ENCODE data around the gene CASZ1. TPM values are rescaled to one million over a fixed set of nuclear protein-coding genes. Genes with fewer than 3 reads are reported as not detected.

Gene CASZ1
- total RNA-seq, 1 donor from 2014 or later, result 23.6 TPM

DNA sequence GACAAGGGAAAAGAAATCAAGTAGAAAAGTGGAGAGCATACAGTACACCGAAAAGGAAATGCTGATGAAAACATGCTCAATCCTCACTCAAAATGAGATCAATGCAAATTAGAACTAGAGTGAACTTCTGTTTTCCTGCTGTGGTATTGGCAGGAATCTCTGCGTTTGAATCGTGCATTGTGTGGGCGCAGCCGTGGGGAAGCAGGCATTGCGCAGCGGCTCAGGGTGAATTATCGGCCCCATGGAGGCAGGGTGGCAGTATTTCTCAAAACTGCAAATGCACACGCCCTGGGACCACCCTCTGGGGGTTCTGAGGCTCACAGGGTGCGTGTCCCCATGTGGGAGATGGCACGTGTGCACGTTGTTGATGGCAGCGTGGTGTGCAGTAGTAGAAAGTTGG is 181.1 kb downstream of the CASZ1 start:
- no peak for DNase-seq (ENCODE audit: low spot score, unreplicated experiment)
- TF ChIP-seq, protein P1, sequence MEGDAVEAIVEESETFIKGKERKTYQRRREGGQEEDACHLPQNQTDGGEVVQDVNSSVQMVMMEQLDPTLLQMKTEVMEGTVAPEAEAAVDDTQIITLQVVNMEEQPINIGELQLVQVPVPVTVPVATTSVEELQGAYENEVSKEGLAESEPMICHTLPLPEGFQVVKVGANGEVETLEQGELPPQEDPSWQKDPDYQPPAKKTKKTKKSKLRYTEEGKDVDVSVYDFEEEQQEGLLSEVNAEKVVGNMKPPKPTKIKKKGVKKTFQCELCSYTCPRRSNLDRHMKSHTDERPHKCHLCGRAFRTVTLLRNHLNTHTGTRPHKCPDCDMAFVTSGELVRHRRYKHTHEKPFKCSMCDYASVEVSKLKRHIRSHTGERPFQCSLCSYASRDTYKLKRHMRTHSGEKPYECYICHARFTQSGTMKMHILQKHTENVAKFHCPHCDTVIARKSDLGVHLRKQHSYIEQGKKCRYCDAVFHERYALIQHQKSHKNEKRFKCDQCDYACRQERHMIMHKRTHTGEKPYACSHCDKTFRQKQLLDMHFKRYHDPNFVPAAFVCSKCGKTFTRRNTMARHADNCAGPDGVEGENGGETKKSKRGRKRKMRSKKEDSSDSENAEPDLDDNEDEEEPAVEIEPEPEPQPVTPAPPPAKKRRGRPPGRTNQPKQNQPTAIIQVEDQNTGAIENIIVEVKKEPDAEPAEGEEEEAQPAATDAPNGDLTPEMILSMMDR (IDR thresholded peaks at IDR 0.05; ENCODE audit: unreplicated experiment), result no peak
- H3K4me1 Mint-ChIP-seq (ENCODE audit: low read depth), result no peaks in the 10 kb centered on the region
- no peak overlapping the region for H3K27ac Mint-ChIP-seq
- H3K4me3 Mint-ChIP-seq (ENCODE audit: low read depth), result no peak overlapping the region
- no peaks in the 10 kb centered on the region for H3K9me3 Mint-ChIP-seq (ENCODE audit: low read depth)
- no peaks in the 10 kb centered on the region for H3K27me3 Mint-ChIP-seq
- peaks cover 1% of the 10 kb centered on the region for H3K36me3 Mint-ChIP-seq (ENCODE audit: insufficient read depth)

DNA sequence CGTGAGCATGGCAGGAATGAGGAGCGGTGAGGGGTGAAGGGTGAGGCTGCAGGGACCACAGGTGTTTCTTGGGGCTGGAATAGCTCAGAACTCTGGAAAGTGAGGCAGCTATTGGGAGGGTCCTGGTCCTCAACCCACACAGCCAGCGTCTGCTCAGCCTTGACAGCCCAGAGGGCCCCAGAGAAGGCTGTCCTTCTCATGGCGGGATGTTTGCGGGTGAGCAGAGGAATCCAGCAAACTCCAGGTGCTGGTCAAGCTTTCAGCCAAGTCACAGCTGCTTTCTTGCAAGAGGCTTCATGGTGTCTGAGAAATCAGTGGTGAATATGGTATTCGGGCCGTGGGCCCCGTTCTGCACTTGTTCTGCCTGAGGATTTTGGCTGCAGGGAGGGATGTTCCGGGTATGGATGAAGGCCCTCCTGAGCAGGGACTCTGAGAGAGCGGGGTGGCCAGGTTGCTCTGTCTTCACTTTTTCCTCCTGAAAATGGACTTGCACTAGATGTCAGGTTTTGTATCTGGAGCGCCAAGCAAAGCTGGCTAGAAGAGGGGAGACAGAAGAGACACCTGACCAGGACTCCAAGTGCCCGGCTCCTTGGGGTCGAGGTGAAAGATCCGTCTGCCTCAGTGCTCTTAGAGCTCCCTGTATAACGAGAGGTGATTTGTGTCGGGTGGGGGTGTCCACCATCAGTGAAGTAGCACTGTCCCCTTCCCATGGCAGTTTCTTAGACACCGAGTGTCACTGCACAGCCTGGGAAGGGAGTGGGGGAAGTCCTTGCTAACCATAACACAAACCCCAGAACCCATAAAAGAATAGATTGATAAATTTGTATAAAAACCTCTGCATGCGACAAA is 181.8 kb downstream of the CASZ1 start:
- DNase-seq (ENCODE audit: low spot score, unreplicated experiment), result no peak
- Mint-ChIP-seq H3K27ac (no peak overlapping the region), H3K27me3 (no peaks in the 10 kb centered on the region), H3K4me3 (ENCODE audit: low read depth) (no peak overlapping the region), H3K9me3 (ENCODE audit: low read depth) (no peaks in the 10 kb centered on the region), H3K4me1 (ENCODE audit: low read depth) (no peaks in the 10 kb centered on the region), H3K36me3 (ENCODE audit: insufficient read depth) (peaks cover 1% of the 10 kb centered on the region)
- TF ChIP-seq, protein P1 (IDR thresholded peaks at IDR 0.05; ENCODE audit: unreplicated experiment), result no peak

DNA sequence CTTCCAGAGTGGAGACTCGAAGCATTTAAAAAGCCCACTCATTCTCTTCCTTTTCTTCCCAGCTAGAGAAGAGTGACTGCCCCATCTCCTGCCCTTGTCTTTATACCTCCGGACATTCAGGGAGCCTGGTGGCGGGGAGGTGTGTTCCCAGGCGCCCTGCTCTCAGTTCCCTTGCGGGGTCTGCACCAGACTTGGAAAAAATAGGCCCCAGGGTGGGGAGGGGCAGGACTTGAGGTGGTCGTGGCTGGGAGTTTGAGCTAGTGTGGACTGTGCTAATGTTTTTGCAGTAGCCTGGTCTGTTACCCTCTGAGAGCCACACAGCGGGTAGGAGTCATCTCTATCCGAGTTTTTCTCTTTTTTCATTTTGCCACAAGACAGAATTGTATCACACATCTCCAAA is 182.6 kb downstream of the CASZ1 start:
- peaks cover 1% of the 10 kb centered on the region for H3K36me3 Mint-ChIP-seq (ENCODE audit: insufficient read depth)
- H3K9me3 Mint-ChIP-seq (ENCODE audit: low read depth), result no peaks in the 10 kb centered on the region
- H3K4me3 Mint-ChIP-seq (ENCODE audit: low read depth), result no peak overlapping the region
- H3K4me1 Mint-ChIP-seq (ENCODE audit: low read depth), result no peaks in the 10 kb centered on the region
- H3K27ac Mint-ChIP-seq, result no peak overlapping the region
- no peak for DNase-seq (ENCODE audit: low spot score, unreplicated experiment)
- no peaks in the 10 kb centered on the region for H3K27me3 Mint-ChIP-seq
- TF ChIP-seq, protein P1 (IDR thresholded peaks at IDR 0.05; ENCODE audit: unreplicated experiment), result no peak

DNA sequence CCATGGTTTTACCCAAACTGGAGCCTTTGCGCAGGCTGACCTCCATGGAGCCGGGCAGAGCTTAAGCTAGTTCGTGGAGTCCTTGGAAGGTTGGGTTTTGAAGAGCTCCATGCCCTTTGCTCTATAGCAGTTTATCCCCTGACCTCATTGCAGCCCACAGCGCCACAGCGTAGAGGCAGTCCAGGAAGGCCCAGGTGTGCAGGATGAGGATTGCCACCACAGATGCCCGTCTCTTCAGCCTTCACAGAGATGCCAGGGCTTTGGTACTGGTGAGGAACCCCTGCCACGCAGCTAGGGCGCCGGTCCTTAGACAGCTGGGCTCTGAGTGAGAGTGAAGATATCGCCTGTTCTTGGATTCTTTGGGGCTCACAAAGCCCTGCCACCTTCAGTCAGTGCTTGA is 183.1 kb downstream of the CASZ1 start:
- TF ChIP-seq, protein P1 (IDR thresholded peaks at IDR 0.05; ENCODE audit: unreplicated experiment), result no peak
- Mint-ChIP-seq H3K27me3 (no peaks in the 10 kb centered on the region), H3K27ac (no peak overlapping the region), H3K4me1 (ENCODE audit: low read depth) (no peaks in the 10 kb centered on the region), H3K36me3 (ENCODE audit: insufficient read depth) (peaks cover 1% of the 10 kb centered on the region), H3K9me3 (ENCODE audit: low read depth) (no peaks in the 10 kb centered on the region), H3K4me3 (ENCODE audit: low read depth) (no peak overlapping the region)
- DNase-seq (ENCODE audit: low spot score, unreplicated experiment), result no peak

DNA sequence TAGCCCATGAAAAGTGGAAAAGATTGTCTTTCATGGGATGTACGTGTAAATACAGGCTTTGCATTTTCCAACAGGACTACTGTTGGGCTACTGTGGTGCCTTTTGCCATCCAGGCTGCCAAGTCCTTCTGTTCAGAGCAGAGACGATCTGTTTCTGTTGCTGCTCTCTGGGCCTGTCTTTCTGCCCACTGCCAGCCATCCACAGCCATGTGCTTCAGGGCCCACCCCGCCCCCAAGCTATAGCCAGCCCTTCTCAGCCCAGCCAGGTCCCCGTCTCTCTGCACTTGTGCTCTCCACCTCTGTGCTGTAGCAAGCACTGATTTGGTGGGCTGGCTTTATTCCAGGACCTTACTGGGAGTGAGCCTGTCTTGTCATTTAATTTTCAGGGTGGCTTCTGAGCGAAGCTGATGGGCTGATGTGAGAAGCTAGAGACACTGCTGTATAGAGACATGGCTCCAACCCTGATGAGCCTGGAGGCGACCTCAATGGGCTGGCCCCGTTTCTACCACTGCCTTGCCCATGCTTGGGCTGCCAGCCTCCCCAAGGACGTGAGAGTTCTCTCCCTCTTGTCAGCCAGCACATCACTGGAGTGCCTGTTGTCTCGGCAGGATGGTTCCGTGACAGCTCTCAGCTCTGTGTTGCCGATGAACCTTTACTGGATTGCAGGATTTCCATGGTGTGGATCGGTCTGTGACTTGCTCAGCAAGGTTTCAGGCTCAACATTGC is 183.8 kb downstream of the CASZ1 start:
- Mint-ChIP-seq H3K36me3 (ENCODE audit: insufficient read depth) (peaks cover 1% of the 10 kb centered on the region), H3K4me1 (ENCODE audit: low read depth) (no peaks in the 10 kb centered on the region), H3K9me3 (ENCODE audit: low read depth) (no peaks in the 10 kb centered on the region), H3K4me3 (ENCODE audit: low read depth) (no peak overlapping the region), H3K27ac (no peak overlapping the region), H3K27me3 (no peaks in the 10 kb centered on the region)
- DNase-seq (ENCODE audit: low spot score, unreplicated experiment), result no peak
- TF ChIP-seq, protein P1 (IDR thresholded peaks at IDR 0.05; ENCODE audit: unreplicated experiment), result no peak
